MM.1S (cell line): Measurements from ENCODE around the gene PPP1R12C.

Experiments used
- DNase-seq: peaks from one replicate; pipeline ENCODE4 v3.0.0-alpha.2; 2015
- H2AFZ ChIP-seq: fragments of 300-600 bp; sonication (generic); 2 replicates; pipeline ENCODE4 v1.6.0; 2016; ENCODE audit warnings: antibody characterized with exemption, low read length
- H3F3A ChIP-seq: fragments of 300-600 bp; sonication (generic); 2 replicates; pipeline ENCODE4 v1.6.1; 2016; ENCODE audit warnings: mild to moderate bottlenecking, antibody characterized with exemption, low read length, moderate library complexity, mixed read lengths; ENCODE audit not compliant: insufficient read depth
- H3K27ac ChIP-seq: fragments of 300-600 bp; sonication (generic); 2 replicates; pipeline ENCODE4 v1.5.1; 2016; ENCODE audit warnings: mild to moderate bottlenecking, low read length
- H3K27me3 ChIP-seq: fragments of 300-600 bp; sonication (generic); replicated peaks from 2 replicates; pipeline ENCODE4 v1.6.0; 2016; ENCODE audit warnings: low read length; ENCODE audit not compliant: insufficient read depth
- H3K36me3 ChIP-seq: fragments of 300-600 bp; sonication (generic); replicated peaks from 2 replicates; pipeline ENCODE4 v1.6.1; 2016; ENCODE audit warnings: mild to moderate bottlenecking, low read length, mixed read lengths; ENCODE audit not compliant: insufficient read depth
- H3K4me1 ChIP-seq: fragments of 300-600 bp; sonication (generic); 2 replicates; pipeline ENCODE4 v1.6.1; 2016; ENCODE audit warnings: low read length, mixed read lengths
- H3K4me2 ChIP-seq: fragments of 300-600 bp; sonication (generic); 2 replicates; pipeline ENCODE4 v1.6.0; 2016; ENCODE audit warnings: low read depth, low read length
- H3K4me3 ChIP-seq: fragments of 300-600 bp; sonication (generic); 2 replicates; pipeline ENCODE4 v1.5.1; 2016; ENCODE audit warnings: low read length, mixed read lengths
- H3K79me2 ChIP-seq: fragments of 300-600 bp; sonication (generic); 2 replicates; pipeline ENCODE4 v1.6.1; 2016; ENCODE audit warnings: mixed run types, low read length, mixed read lengths
- H3K9ac ChIP-seq: fragments of 300-600 bp; sonication (generic); 2 replicates; pipeline ENCODE4 v1.6.1; 2016; ENCODE audit warnings: low read length, mixed read lengths
- H3K9me2 ChIP-seq: fragments of 300-600 bp; sonication (generic); replicated peaks from 2 replicates; pipeline ENCODE4 v1.6.1; 2016; ENCODE audit warnings: mild to moderate bottlenecking, low read length, mixed read lengths; ENCODE audit not compliant: insufficient read depth
- H3K9me3 ChIP-seq: fragments of 300-600 bp; sonication (generic); replicated peaks from 2 replicates; pipeline ENCODE4 v1.6.1; 2016; ENCODE audit warnings: mild to moderate bottlenecking, low read length, mixed read lengths; ENCODE audit not compliant: insufficient read depth
- H4K20me1 ChIP-seq: fragments of 300-600 bp; sonication (generic); 2 replicates; pipeline ENCODE4 v1.6.1; 2016; ENCODE audit warnings: mild to moderate bottlenecking, low read length, moderate library complexity, mixed read lengths; ENCODE audit not compliant: insufficient read depth
- EZH2 ChIP-seq: fragments of 300-600 bp; sonication (generic); optimal IDR thresholded peaks from 2 replicates; pipeline ENCODE3; 2017; ENCODE audit warnings: low read depth, mild to moderate bottlenecking, antibody characterized with exemption, low read length, mixed read lengths
- EZH2phosphoT487 ChIP-seq: fragments of 300-600 bp; sonication (generic); IDR thresholded peaks from 2 replicates; pipeline ENCODE4 v1.6.1; 2018; ENCODE audit warnings: antibody characterized with exemption, low read length
- TF ChIP-seq, protein P1 (sequence below): fragments of 300-600 bp; sonication (generic); IDR thresholded peaks from 2 replicates; pipeline ENCODE4 v1.5.1; 2016; ENCODE audit warnings: antibody characterized with exemption, low read length, mixed read lengths

PPP1R12C gene

DNA sequence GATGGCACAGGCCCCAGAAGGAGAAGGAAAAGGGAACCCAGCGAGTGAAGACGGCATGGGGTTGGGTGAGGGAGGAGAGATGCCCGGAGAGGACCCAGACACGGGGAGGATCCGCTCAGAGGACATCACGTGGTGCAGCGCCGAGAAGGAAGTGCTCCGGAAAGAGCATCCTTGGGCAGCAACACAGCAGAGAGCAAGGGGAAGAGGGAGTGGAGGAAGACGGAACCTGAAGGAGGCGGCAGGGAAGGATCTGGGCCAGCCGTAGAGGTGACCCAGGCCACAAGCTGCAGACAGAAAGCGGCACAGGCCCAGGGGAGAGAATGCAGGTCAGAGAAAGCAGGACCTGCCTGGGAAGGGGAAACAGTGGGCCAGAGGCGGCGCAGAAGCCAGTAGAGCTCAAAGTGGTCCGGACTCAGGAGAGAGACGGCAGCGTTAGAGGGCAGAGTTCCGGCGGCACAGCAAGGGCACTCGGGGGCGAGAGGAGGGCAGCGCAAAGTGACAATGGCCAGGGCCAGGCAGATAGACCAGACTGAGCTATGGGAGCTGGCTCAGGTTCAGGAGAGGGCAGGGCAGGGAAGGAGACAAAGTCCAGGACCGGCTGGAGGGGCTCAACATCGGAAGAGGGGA lies 1.1 kb downstream of the PPP1R12C start:
- H3K4me3 ChIP-seq: peak overlapping the region; percentile 79
- peaks cover 54% of the 10 kb centered on the region for H3K79me2 ChIP-seq
- peak overlapping the region; percentile 72 for H3K9ac ChIP-seq
- peaks cover 23% of the 10 kb centered on the region for H3K27me3 ChIP-seq
- no peaks in the 10 kb centered on the region for H3K9me2 ChIP-seq
- H2AFZ ChIP-seq: 0 out of 2 replicates have a peak overlapping the region, but pooled peaks have one; percentile 17
- H3K9me3 ChIP-seq: no peaks in the 10 kb centered on the region
- no peaks in the 10 kb centered on the region for H4K20me1 ChIP-seq
- peak; percentile 34 for DNase-seq
- no peak for TF ChIP-seq EZH2phosphoT487
- TF ChIP-seq, protein P1, sequence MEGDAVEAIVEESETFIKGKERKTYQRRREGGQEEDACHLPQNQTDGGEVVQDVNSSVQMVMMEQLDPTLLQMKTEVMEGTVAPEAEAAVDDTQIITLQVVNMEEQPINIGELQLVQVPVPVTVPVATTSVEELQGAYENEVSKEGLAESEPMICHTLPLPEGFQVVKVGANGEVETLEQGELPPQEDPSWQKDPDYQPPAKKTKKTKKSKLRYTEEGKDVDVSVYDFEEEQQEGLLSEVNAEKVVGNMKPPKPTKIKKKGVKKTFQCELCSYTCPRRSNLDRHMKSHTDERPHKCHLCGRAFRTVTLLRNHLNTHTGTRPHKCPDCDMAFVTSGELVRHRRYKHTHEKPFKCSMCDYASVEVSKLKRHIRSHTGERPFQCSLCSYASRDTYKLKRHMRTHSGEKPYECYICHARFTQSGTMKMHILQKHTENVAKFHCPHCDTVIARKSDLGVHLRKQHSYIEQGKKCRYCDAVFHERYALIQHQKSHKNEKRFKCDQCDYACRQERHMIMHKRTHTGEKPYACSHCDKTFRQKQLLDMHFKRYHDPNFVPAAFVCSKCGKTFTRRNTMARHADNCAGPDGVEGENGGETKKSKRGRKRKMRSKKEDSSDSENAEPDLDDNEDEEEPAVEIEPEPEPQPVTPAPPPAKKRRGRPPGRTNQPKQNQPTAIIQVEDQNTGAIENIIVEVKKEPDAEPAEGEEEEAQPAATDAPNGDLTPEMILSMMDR: no peak
- TF ChIP-seq EZH2: no peak
- H3K4me1 ChIP-seq: peaks cover 10% of the 10 kb centered on the region; the same call in 1 of the 2 replicates
- H3K36me3 ChIP-seq: no peaks in the 10 kb centered on the region
- H3K4me2 ChIP-seq: peak overlapping the region; percentile 93
- 0 out of 2 replicates have a peak, but pooled peaks cover 4% of the 10 kb centered on the region for H3F3A ChIP-seq
- H3K27ac ChIP-seq: peak overlapping the region; percentile 24; the same call in 1 of the 2 replicates

DNA sequence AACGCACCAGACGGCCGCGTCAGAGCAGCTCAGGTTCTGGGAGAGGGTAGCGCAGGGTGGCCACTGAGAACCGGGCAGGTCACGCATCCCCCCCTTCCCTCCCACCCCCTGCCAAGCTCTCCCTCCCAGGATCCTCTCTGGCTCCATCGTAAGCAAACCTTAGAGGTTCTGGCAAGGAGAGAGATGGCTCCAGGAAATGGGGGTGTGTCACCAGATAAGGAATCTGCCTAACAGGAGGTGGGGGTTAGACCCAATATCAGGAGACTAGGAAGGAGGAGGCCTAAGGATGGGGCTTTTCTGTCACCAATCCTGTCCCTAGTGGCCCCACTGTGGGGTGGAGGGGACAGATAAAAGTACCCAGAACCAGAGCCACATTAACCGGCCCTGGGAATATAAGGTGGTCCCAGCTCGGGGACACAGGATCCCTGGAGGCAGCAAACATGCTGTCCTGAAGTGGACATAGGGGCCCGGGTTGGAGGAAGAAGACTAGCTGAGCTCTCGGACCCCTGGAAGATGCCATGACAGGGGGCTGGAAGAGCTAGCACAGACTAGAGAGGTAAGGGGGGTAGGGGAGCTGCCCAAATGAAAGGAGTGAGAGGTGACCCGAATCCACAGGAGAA lies 1.9 kb downstream of the PPP1R12C start:
- Histone ChIP-seq H3K36me3 (no peaks in the 10 kb centered on the region), H4K20me1 (no peaks in the 10 kb centered on the region), H3K27me3 (peaks cover 15% of the 10 kb centered on the region), H3K4me3 (peak overlapping the region; percentile 79), H3K4me2 (peak overlapping the region; percentile 93), H2AFZ (no peak overlapping the region), H3K27ac (no peak overlapping the region), H3K4me1 (peaks cover 10% of the 10 kb centered on the region; the same call in 1 of the 2 replicates), H3K9me3 (no peaks in the 10 kb centered on the region), H3K79me2 (peaks cover 56% of the 10 kb centered on the region), H3F3A (0 out of 2 replicates have a peak, but pooled peaks cover 4% of the 10 kb centered on the region), H3K9me2 (no peaks in the 10 kb centered on the region), H3K9ac (peak overlapping the region; percentile 72; the same call in 1 of the 2 replicates)
- DNase-seq: no peak
- TF ChIP-seq, protein P1: no peak
- TF ChIP-seq EZH2phosphoT487 (no peak), EZH2 (no peak)

DNA sequence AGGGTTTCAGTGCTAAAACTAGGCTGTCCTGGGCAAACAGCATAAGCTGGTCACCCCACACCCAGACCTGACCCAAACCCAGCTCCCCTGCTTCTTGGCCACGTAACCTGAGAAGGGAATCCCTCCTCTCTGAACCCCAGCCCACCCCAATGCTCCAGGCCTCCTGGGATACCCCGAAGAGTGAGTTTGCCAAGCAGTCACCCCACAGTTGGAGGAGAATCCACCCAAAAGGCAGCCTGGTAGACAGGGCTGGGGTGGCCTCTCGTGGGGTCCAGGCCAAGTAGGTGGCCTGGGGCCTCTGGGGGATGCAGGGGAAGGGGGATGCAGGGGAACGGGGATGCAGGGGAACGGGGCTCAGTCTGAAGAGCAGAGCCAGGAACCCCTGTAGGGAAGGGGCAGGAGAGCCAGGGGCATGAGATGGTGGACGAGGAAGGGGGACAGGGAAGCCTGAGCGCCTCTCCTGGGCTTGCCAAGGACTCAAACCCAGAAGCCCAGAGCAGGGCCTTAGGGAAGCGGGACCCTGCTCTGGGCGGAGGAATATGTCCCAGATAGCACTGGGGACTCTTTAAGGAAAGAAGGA lies 2.8 kb downstream of the PPP1R12C start:
- DNase-seq: no peak
- no peaks in the 10 kb centered on the region for H3K36me3 ChIP-seq
- H3K4me2 ChIP-seq: no peak overlapping the region
- H3K27ac ChIP-seq: no peak overlapping the region
- TF ChIP-seq, protein P1: no peak
- no peak for TF ChIP-seq EZH2
- no peak for TF ChIP-seq EZH2phosphoT487
- H3K9ac ChIP-seq: no peak overlapping the region
- H3F3A ChIP-seq: 0 out of 2 replicates have a peak, but pooled peaks cover 4% of the 10 kb centered on the region
- peaks cover 56% of the 10 kb centered on the region for H3K79me2 ChIP-seq
- H3K9me2 ChIP-seq: no peaks in the 10 kb centered on the region
- peaks cover 7% of the 10 kb centered on the region for H3K27me3 ChIP-seq
- H3K9me3 ChIP-seq: no peaks in the 10 kb centered on the region
- peaks cover 10% of the 10 kb centered on the region; the same call in 1 of the 2 replicates for H3K4me1 ChIP-seq
- H3K4me3 ChIP-seq: no peak overlapping the region
- H2AFZ ChIP-seq: no peak overlapping the region
- H4K20me1 ChIP-seq: no peaks in the 10 kb centered on the region
